Kidney (tissue), 14 donors: ENCODE results near the gene BCLAF1. TPM values are rescaled to one million over a fixed set of nuclear protein-coding genes. Genes with fewer than 3 reads are reported as not detected.
"Not testable (repeated sequence)": the region's sequence is repeated elsewhere in the genome, so short reads cannot be mapped to it uniquely, and the experiment has no call there.

Experiments used
- DNase-seq, 5 donors: peaks; one replicate each; pipeline ENCODE4 v3.0.0-alpha.2; 2013 to 2020
- FAIRE-seq: peaks from 2 replicates; lab custom pipeline; 2012; peaks lifted over from hg19 to GRCh38; lab: Jason Lieb, UNC
- H3K27ac ChIP-seq, 2 donors: one replicate each; pipeline ENCODE4 v1.7.0; 2013; ENCODE audit warnings: low read depth in 2 of 2, low read length in 2 of 2, inconsistent platforms in 1 of 2
- H3K27me3 ChIP-seq: one replicate; pipeline ENCODE4 v1.7.1; 2013; ENCODE audit warnings: low read length, inconsistent platforms; ENCODE audit not compliant: control insufficient read depth, insufficient read depth
- H3K36me3 ChIP-seq, 3 donors: one replicate each; pipeline versions ENCODE4 v1.7.0 to v1.7.1; 2013; ENCODE audit warnings: low read length in 3 of 3, control low read depth in 1 of 3, inconsistent platforms in 1 of 3; ENCODE audit not compliant: insufficient read depth in 3 of 3, control insufficient read depth in 2 of 3
- H3K4me1 ChIP-seq, 3 donors: one replicate each; pipeline versions ENCODE4 v1.7.0 to v1.7.1; 2013; ENCODE audit warnings: low read length in 3 of 3, inconsistent platforms in 1 of 3, low read depth in 1 of 3; ENCODE audit not compliant: control insufficient read depth in 2 of 3, insufficient read depth in 2 of 3
- H3K4me3 ChIP-seq, 3 donors: one replicate each; pipeline versions ENCODE4 v1.7.0 to v1.8.1; 2013; ENCODE audit warnings: low read length in 3 of 3, control low read depth in 1 of 3, inconsistent platforms in 1 of 3
- H3K9ac ChIP-seq, 3 donors: one replicate each; pipeline versions ENCODE4 v1.7.0 to v1.7.1; 2013; ENCODE audit warnings: low read length in 3 of 3, control low read depth in 1 of 3, inconsistent platforms in 1 of 3
- H3K9me3 ChIP-seq, 3 donors: one replicate each; pipeline versions ENCODE4 v1.7.0 to v1.7.1; 2013; ENCODE audit warnings: low read length in 3 of 3, control low read depth in 1 of 3, inconsistent platforms in 1 of 3; ENCODE audit not compliant: control insufficient read depth in 2 of 3, insufficient read depth in 1 of 3
- CTCF ChIP-seq: IDR thresholded peaks from 3 replicates; pipeline ENCODE4 v1.5.1; 2012; ENCODE audit warnings: mild to moderate bottlenecking, moderate library complexity, borderline replicate concordance; ENCODE audit not compliant: insufficient read depth; ENCODE audit errors: extremely low read depth
- intact Hi-C: fragments of 100-400 bp; cut with DNase I; formaldehyde crosslinking; loops from one replicate; pipeline ENCODE4 v1.11.1; 2022
- polyA plus RNA-seq: library from polyadenylated mRNA; stranded (reverse); fragments of 350-450 nt; fragmentation: Illumina TruSeq; extraction: RNeasy Lipid Tissue Mini Kit (QIAGEN cat#74804); gene quantifications from one replicate; pipeline ENCODE4 v1.2.3, GENCODE V29; 2014; ENCODE audit warnings: low read depth, low replicate concordance; ENCODE audit not compliant: insufficient read depth
- total RNA-seq: library from RNA; stranded (reverse); fragmentation: NEBNext Ultra II Directional; extraction: Animal tissue kit (Norgen Biotek cat#: 25700); gene quantifications from one replicate; pipeline ENCODE4 v1.2.1, GENCODE V29; 2021
- donor health status: control.
- donor health status: control.
- donor health status: control.
- donor health status: control.
- donor health status: control.
- donor health status: DM: yes; HTN: yes; CAD: no.
- donor health status: Normal renal cell carcinoma (clear cell type).

Gene BCLAF1
- total and polyA plus RNA-seq, 2 donors from 2014 or later = 18.3 to 132 TPM

DNA sequence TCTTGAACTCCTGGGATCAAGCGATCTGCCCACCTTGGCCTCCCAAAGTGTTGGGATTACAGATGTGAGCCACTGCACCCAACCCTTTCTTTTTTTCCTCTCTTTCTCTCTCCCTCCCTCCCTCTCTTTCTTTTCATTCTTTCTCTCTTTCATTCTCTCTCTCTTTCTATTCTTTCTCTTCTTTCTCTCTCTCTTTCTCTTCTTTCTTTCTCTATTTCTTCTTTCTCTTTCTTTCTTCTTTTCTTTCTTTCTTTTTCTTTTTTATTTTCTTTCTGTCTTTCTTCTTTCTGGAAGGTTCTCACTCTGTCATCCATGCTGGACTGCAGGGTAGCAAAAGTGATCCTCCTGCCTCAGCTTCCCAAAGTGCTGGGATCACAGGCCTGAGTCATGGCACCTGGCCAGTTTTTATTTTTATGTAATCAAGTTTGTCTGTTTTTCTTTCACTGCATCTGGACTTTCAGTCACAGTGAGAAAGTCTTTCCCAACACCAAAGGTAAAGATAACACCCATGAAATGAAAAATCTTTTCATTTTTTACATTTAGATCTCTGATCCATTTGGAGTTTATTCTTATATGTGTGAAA, 20.2 kb upstream of the BCLAF1 start:
- DNase-seq = no peak
- no peak overlapping the region for H3K27ac ChIP-seq
- intact Hi-C loops = no loop called here
- H3K9me3 ChIP-seq = no peaks in the 10 kb centered on the region
- no peaks in the 10 kb centered on the region for H3K27me3 ChIP-seq
- FAIRE-seq = no peak
- H3K4me1 ChIP-seq = no peaks in the 10 kb centered on the region
- no peak overlapping the region for H3K9ac ChIP-seq
- H3K4me3 ChIP-seq = no peak overlapping the region
- TF ChIP-seq CTCF = no peak
- H3K36me3 ChIP-seq = no peaks in the 10 kb centered on the region

GRCh38 chr6:136309171-136309570, 19.5 kb upstream of the BCLAF1 start:
- H3K27me3 ChIP-seq = no peaks in the 10 kb centered on the region
- FAIRE-seq (no peak), DNase-seq (no peak)
- H3K9ac ChIP-seq = no peak overlapping the region
- no peak overlapping the region for H3K27ac ChIP-seq
- H3K4me3 ChIP-seq = no peak overlapping the region
- no peak for TF ChIP-seq CTCF
- intact Hi-C loops = no loop called here
- no peaks in the 10 kb centered on the region for H3K4me1 ChIP-seq
- no peaks in the 10 kb centered on the region for H3K9me3 ChIP-seq
- H3K36me3 ChIP-seq = no peaks in the 10 kb centered on the region

DNA sequence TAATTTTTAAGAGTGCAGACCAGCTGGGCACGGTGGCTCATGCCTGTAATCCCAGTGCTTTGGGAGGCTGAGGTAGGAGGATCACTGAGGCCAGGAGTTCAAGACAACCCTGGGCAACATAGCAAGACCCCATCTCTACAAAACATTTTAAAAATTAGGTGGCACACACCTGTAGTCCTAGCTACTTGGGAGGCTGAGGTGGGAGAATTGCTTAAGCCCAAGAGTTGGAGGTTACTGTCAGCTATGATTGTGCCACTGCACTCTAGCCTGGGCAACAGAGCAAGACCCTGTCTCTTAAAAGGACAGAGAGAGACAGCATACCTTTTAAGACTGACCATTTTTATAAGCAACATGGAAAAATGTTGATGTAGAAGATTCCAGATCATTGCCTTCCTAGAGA, 18.8 kb upstream of the BCLAF1 start:
- H3K36me3 ChIP-seq, intact Hi-C loops, H3K27ac ChIP-seq, H3K4me1 ChIP-seq, FAIRE-seq, H3K9ac ChIP-seq, DNase-seq, H3K27me3 ChIP-seq, H3K9me3 ChIP-seq, H3K4me3 ChIP-seq: not testable (repeated sequence)

DNA sequence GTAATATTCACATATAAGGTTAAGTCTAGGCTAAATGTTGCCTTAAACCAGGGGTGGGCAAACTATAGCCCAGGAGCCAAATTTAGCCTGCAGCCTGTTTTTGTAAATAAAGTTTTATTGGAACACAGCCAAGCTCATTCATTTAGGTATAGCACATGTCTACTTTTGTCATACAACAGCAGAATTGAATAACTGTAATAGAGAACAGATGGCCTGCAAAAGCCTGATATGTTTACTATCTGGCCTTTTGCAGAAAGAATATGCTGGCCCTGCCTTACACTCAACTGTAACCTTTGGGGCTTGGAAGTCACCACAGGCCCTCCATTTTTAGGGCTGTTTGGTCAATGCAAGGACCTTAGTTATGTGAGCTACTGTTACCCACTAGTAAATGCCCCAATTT, 17.7 kb upstream of the BCLAF1 start:
- H3K27ac ChIP-seq = no peak overlapping the region
- no peaks in the 10 kb centered on the region for H3K9me3 ChIP-seq
- H3K4me1 ChIP-seq = no peaks in the 10 kb centered on the region
- TF ChIP-seq CTCF = no peak
- FAIRE-seq (no peak), DNase-seq (no peak)
- no peak overlapping the region for H3K9ac ChIP-seq
- no peaks in the 10 kb centered on the region for H3K36me3 ChIP-seq
- intact Hi-C loops = no loop called here
- H3K4me3 ChIP-seq = no peak overlapping the region
- no peaks in the 10 kb centered on the region for H3K27me3 ChIP-seq
